Sigmoid colon (tissue), 3 donors: ENCODE measurements around the gene MGST2.

Experiments
- CTCF ChIP-seq, 4 experiments: fragments of 450-650 bp in 3 of 4; fragments of 200-600 bp in 1 of 4; IDR thresholded peaks; one replicate each; pipeline ENCODE4 v1.5.1; 2016 to 2019; ENCODE audit warnings: antibody characterized with exemption in 4 of 4, mild to moderate bottlenecking in 3 of 4, moderate library complexity in 2 of 4
- POLR2A ChIP-seq, 2 donors: fragments of 450-650 bp; IDR thresholded peaks; one replicate each; pipeline ENCODE4 v1.6.1; 2016; ENCODE audit warnings: antibody characterized with exemption in 2 of 2, mild to moderate bottlenecking in 2 of 2, moderate library complexity in 2 of 2

DNA sequence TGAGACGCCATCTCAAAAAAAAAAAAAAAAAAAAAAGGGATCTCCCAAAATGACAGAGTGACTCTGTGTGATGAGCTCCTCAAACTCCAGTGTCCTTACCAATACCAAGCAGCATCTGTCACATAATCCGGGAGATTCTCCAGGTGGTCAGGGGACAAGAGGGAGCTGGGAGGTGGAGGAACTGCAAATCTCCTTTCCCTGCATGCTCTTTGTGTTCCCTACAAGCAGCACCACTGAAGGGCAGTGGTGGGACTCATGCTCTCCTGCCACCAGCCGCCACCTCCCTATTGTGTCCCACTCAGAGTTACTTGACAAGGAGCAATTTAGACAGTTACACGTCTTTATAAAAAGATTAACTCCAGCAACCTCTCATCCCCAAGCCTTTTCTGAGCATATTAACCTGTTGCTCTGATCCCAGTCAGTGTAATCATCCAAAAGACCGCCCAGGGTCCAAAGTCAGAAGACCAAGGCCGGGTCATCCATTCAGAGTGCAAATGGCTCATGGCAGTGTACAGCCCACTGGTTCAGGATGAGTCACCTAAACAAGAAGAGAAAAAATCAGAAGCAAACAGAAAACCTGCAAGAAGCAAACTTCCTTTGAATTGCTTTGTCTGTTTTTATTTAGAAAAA, 23.6 kb downstream of the MGST2 start:
- TF ChIP-seq POLR2A (IDR thresholded peaks at IDR 0.05) (no peak), CTCF (IDR thresholded peaks at IDR 0.05) (no peak)
